ENCODE results near the gene RPGRIP1L.
"Not testable (repeated sequence)": the region's sequence is repeated elsewhere in the genome, so short reads cannot be mapped to it uniquely, and the experiment has no call there.

Gene RPGRIP1L

GRCh38 chr16:53712065-53712464 is 8.4 kb upstream of the RPGRIP1L start:
- DNase-seq (ENCODE audit: low spot score): no peak

GRCh38 chr16:53711390-53711789 is 7.7 kb upstream of the RPGRIP1L start:
- DNase-seq (ENCODE audit: low spot score): no peak

GRCh38 chr16:53708490-53708889 is 4.8 kb upstream of the RPGRIP1L start:
- DNase-seq (ENCODE audit: low spot score): no peak

GRCh38 chr16:53707671-53708070 is 4.0 kb upstream of the RPGRIP1L start:
- DNase-seq (ENCODE audit: low spot score): no peak

- no peak for DNase-seq (ENCODE audit: low spot score)
Measured at GRCh38 chr16:53704445-53704813, 770 bp upstream of the RPGRIP1L start.

GRCh38 chr16:53698271-53698670 is 5.4 kb downstream of the RPGRIP1L start:
- DNase-seq (ENCODE audit: low spot score): not testable (repeated sequence)

GRCh38 chr16:53695070-53695469 is 8.6 kb downstream of the RPGRIP1L start:
- no peak for DNase-seq (ENCODE audit: low spot score)

GRCh38 chr16:53693320-53693719 is 10.3 kb downstream of the RPGRIP1L start:
- DNase-seq (ENCODE audit: low spot score): no peak

GRCh38 chr16:53692146-53692545 is 11.5 kb downstream of the RPGRIP1L start:
- DNase-seq (ENCODE audit: low spot score): no peak

- no peak for DNase-seq (ENCODE audit: low spot score)
Measured at GRCh38 chr16:53690771-53691170, 12.9 kb downstream of the RPGRIP1L start.

GRCh38 chr16:53689636-53690035 is 14.0 kb downstream of the RPGRIP1L start:
- no peak for DNase-seq (ENCODE audit: low spot score)

- DNase-seq (ENCODE audit: low spot score): no peak
Measured at GRCh38 chr16:53686710-53687109, 16.9 kb downstream of the RPGRIP1L start.

GRCh38 chr16:53685334-53685733 is 18.3 kb downstream of the RPGRIP1L start:
- not testable (repeated sequence) for DNase-seq (ENCODE audit: low spot score)

- DNase-seq (ENCODE audit: low spot score): no peak
Measured at GRCh38 chr16:53681354-53681753, 22.3 kb downstream of the RPGRIP1L start.

GRCh38 chr16:53680756-53681155 is 22.9 kb downstream of the RPGRIP1L start:
- no peak for DNase-seq (ENCODE audit: low spot score)

- DNase-seq (ENCODE audit: low spot score): no peak
Measured at GRCh38 chr16:53678756-53679343, 24.8 kb downstream of the RPGRIP1L start.

GRCh38 chr16:53678155-53678554 is 25.5 kb downstream of the RPGRIP1L start:
- DNase-seq (ENCODE audit: low spot score): no peak

GRCh38 chr16:53673189-53673588 is 30.5 kb downstream of the RPGRIP1L start:
- DNase-seq (ENCODE audit: low spot score): no peak

GRCh38 chr16:53672461-53672860 is 31.2 kb downstream of the RPGRIP1L start:
- no peak for DNase-seq (ENCODE audit: low spot score)

GRCh38 chr16:53668869-53669268 is 34.8 kb downstream of the RPGRIP1L start:
- DNase-seq (ENCODE audit: low spot score): no peak

GRCh38 chr16:53666786-53667415 is 36.8 kb downstream of the RPGRIP1L start:
- no peak for DNase-seq (ENCODE audit: low spot score)

GRCh38 chr16:53664724-53665345 is 38.8 kb downstream of the RPGRIP1L start:
- DNase-seq (ENCODE audit: low spot score): no peak

GRCh38 chr16:53662072-53662471 is 41.6 kb downstream of the RPGRIP1L start:
- no peak for DNase-seq (ENCODE audit: low spot score)

GRCh38 chr16:53654946-53655345 is 48.7 kb downstream of the RPGRIP1L start:
- no peak for DNase-seq (ENCODE audit: low spot score)
